HG02571 (cell line): ENCODE measurements around the gene GTF3C5.
"Not testable (repeated sequence)": the region's sequence is repeated elsewhere in the genome, so short reads cannot be mapped to it uniquely, and the experiment has no call there.

Source experiments
- ATAC-seq: cut with Tn5 transposase; IDR thresholded peaks from one replicate; pipeline ENCODE4 v1.9.1; 2021; ENCODE audit warnings: mild to moderate bottlenecking, moderate library complexity; ENCODE audit not compliant: unreplicated experiment

Gene GTF3C5

GRCh38 chr9:133030317-133031129 is at the start of gene GTF3C5:
Gene GTF3C5, plus strand, starts transcription at chr9:133030997. Its CDS starts 15 bp downstream, at chr9:133031012.
- peak; percentile 88 for ATAC-seq

DNA sequence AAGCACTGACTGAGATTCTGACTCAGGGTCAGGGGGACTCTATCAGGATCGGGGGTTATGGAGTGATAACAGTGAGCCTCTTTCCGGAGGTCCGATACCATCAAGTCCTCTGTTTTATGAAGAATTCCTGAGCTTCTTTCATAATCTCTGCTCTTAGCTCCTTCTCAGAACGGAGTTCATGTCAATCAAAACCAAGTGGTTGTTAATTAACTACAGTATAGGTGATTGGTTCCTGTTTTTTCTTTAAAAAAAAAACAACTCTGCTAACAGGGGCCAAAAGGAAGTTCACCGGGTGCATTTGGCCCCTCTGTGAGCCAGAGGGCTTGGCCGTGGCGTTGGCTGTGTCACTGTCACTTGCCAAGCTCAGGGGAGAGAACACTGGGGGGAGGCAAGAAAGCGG is 48.3 kb upstream of the GTF3C5 start:
- ATAC-seq: no peak

DNA sequence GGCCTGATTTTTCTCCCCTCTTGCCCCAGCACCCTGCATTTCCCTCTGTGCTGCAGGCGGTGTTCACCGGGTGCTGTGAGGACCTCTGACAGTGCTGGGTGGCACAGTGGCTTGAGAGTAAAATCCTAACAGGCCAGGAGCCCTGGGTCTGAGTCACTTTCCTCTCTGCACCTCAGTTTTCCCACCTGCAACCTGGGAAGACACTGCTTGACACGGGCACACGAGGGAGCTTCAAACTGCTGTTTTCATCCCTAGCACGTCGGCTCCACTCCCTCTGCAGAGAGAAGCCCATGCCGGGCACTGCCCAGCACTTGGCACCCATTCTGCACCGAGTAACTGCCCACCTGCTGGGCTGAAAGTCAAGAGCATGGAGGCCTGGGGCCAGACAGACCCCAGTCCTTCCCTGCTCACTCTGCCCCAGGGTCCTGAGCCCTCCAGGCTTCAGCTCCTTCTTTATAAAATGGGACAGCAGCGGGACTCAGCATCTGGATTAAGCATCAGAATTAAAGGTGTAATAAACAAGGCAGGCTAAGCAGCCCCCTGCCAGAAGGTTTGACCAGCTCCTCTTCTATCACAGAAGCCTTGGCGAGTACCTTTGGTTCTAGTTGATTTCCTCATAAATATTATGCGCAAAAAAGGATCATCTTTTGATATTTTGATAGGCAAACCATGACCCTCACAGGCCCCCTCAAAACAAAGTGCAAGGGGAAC is 47.2 kb upstream of the GTF3C5 start:
- no peak for ATAC-seq

GRCh38 chr9:132984202-132985070 is 46.4 kb upstream of the GTF3C5 start:
- no peak for ATAC-seq

GRCh38 chr9:132985071-132985350 is 45.8 kb upstream of the GTF3C5 start:
- no peak for ATAC-seq

- no peak for ATAC-seq
These were observed 45.3 kb upstream of the GTF3C5 start for GRCh38 chr9:132985489-132985888.

GRCh38 chr9:132986114-132986513 is 44.7 kb upstream of the GTF3C5 start:
- ATAC-seq: no peak

- no peak for ATAC-seq
These were observed 43.9 kb upstream of the GTF3C5 start for GRCh38 chr9:132986640-132987620.

- no peak for ATAC-seq
These were observed 42.4 kb upstream of the GTF3C5 start for GRCh38 chr9:132988244-132989013.

- no peak for ATAC-seq
These were observed 41.8 kb upstream of the GTF3C5 start for GRCh38 chr9:132989014-132989310.

DNA sequence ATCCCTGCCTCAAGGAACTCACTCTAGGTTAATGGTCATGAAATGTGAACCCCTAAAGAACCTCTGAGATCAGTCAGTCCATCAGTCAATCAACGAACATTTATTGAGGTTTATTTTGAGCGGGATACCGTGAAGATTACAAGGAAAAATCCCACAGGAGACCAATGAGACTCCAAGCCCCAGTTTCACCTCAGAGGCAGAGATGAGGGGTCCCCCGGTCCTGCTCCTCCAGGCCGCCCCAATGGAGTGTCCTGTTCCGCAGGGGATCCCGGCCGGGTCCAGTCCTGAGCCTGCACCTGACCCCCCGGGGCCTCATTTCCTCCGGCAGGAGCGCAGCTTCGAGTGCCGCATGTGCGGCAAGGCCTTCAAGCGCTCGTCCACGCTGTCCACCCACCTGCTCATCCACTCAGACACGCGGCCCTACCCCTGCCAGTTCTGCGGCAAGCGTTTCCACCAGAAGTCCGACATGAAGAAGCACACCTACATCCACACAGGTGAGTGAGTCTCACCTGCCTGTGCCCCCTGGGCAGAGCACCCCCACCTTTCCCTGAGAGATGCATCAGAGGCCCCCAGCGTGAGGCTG is 41.3 kb upstream of the GTF3C5 start:
- ATAC-seq: no peak

GRCh38 chr9:132989998-132990557 is 40.7 kb upstream of the GTF3C5 start:
- ATAC-seq: not testable (repeated sequence)

- ATAC-seq: no peak
These were observed 40.0 kb upstream of the GTF3C5 start for GRCh38 chr9:132990781-132991180.

GRCh38 chr9:132991351-132992300 is 39.2 kb upstream of the GTF3C5 start:
- no peak for ATAC-seq

DNA sequence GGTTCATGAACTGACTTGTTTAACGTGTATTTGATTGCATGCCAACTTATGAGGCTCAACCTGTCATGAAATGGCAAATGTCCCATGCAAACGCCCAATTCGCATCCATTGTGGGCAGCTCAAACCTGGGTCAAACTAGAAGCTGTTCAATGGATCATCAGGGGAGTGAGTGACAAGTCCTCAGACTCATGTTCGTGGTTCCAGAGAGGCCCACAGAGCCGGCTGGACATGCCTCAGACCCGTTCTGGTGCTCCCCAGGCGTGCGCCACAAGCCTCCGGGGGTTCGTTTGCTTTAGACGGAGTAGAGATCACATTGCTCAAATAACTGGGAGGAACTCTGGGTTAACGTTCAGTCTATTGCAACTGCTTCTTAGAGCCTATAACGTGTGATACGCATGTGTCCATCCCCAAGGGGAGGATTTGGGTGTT is 37.3 kb upstream of the GTF3C5 start:
- no peak for ATAC-seq

GRCh38 chr9:132994410-132995120 is 36.2 kb upstream of the GTF3C5 start:
- no peak for ATAC-seq

GRCh38 chr9:132995121-132995420 is 35.7 kb upstream of the GTF3C5 start:
- ATAC-seq: no peak

- no peak for ATAC-seq
These were observed 34.9 kb upstream of the GTF3C5 start for GRCh38 chr9:132995879-132996278.
